ENCODE data around the gene MARCHF11. TPM values are rescaled to one million over a fixed set of nuclear protein-coding genes. Genes with fewer than 3 reads are reported as not detected.

Gene MARCHF11
- total and polyA plus RNA-seq, 8 donors = 0.17 TPM; not detected in 7

DNA sequence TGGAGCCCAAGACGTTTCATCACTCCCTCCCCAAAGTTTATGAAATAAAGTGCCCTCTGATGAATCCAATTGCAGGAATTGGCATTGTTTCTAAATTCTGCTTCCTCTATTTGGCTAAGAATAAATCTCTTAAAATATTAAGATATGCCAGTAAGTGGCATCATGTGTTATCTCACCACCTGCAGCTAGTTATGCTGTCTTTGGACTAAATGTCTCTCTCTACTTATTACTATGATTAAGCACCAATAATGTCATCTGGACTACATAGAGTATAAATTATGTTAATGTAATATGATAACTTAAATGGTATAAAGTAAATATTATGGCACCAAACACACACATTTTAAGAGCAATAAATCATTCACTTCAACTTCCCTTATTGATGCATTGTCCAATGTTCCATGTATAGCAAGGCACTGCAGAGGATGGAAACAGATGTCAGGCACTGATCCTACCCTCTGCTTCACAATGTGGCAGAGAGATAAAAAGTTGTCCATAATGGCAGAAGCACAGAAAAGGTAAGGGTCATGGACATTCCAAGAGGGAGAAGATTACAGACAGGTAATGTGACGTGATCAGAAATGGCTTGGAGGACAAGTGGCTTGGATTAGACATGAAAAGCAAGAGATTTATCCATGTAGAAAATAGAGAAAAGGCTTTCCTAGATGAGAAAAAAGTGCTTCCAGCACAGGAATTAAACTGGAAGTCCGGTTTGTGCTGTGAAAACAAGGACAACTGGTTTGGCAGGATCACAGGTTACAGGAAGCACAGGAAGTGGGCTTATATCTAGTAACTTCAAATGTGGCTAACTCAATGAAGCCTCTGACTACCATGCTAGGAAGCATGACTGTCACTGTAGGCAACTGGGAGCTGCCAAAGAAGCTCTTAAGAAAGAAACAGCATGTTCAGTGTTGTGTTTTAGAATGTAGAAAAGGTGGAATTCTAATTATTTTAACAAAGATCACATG is 26.7 kb downstream of the MARCHF11 start:
- TF ChIP-seq, protein P1, sequence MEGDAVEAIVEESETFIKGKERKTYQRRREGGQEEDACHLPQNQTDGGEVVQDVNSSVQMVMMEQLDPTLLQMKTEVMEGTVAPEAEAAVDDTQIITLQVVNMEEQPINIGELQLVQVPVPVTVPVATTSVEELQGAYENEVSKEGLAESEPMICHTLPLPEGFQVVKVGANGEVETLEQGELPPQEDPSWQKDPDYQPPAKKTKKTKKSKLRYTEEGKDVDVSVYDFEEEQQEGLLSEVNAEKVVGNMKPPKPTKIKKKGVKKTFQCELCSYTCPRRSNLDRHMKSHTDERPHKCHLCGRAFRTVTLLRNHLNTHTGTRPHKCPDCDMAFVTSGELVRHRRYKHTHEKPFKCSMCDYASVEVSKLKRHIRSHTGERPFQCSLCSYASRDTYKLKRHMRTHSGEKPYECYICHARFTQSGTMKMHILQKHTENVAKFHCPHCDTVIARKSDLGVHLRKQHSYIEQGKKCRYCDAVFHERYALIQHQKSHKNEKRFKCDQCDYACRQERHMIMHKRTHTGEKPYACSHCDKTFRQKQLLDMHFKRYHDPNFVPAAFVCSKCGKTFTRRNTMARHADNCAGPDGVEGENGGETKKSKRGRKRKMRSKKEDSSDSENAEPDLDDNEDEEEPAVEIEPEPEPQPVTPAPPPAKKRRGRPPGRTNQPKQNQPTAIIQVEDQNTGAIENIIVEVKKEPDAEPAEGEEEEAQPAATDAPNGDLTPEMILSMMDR (IDR thresholded peaks at IDR 0.05) = no peak
- no peak for DNase-seq
- Histone ChIP-seq H3K9me3 (peaks cover 0 to 5% of the 10 kb centered on the region in 2 donors), H3K27me3 (no peaks in the 10 kb centered on the region), H3K4me3 (no peak overlapping the region), H3K4me1 (no peaks in the 10 kb centered on the region), H3K27ac (no peak overlapping the region), H3K36me3 (no peaks in the 10 kb centered on the region)
- intact Hi-C loops (cut with DNase I) = no loop called here
- ATAC-seq = no peak

DNA sequence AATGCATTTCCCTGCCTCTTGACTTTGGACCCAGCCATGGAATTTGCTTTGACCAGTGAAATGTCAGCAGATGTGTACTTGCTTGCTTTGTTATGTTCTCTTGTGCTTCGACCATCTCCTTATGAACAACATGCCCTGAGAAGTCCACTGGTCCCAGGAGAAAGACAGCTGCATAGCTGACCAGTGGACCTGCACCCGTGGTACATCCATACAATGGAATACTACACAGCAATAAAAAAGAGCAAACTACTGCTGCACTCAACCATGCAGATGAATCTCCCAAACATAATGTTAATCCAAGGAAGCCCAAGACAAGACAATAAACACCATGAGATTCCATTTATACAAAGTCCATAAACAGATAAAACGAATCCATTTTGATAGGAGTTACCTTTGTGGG is 30.0 kb downstream of the MARCHF11 start:
- H3K36me3 ChIP-seq = no peaks in the 10 kb centered on the region
- TF ChIP-seq, protein P1 (IDR thresholded peaks at IDR 0.05) = no peak
- peaks cover 0 to 5% of the 10 kb centered on the region in 2 donors for H3K9me3 ChIP-seq
- no peaks in the 10 kb centered on the region for H3K4me1 ChIP-seq
- no peak overlapping the region for H3K4me3 ChIP-seq
- DNase-seq (no peak), ATAC-seq (no peak)
- H3K27ac ChIP-seq = no peak overlapping the region
- intact Hi-C loops (cut with DNase I) = no loop called here
- no peaks in the 10 kb centered on the region for H3K27me3 ChIP-seq

DNA sequence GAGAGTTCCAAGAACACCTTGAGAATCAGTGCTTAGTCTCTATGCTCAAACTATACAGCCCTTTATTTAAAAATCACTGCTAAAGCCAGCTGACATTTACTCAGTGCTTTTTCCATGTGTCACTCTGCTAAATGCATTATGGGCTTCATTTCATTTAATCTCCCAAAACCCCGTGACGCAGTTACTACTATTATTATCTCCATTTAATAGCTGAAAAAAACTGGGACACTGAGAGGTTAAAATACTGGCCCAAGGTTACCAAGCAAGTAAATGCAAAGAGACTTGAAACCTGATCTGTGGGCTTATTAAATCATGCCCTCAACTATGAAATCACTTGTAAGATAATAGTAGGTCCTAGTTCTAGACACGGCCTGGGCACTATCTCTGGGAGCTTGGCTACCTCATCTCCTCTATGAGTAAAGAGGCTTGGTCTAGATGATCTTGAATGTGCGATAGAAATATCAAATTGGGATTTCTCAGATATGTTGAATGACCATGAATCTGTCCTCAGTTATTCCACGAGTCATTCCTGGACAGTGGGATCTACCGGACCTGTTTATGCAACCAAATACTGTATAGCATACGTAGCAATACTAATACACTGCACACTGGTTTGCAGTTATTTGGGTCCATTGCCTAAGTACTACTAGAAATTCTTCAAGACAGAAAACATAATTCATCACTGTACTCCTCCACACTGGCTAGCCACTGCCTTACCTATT is 32.3 kb downstream of the MARCHF11 start:
- no peaks in the 10 kb centered on the region for H3K27me3 ChIP-seq
- DNase-seq = no peak
- peaks cover 0 to 5% of the 10 kb centered on the region in 2 donors for H3K9me3 ChIP-seq
- H3K4me1 ChIP-seq = no peaks in the 10 kb centered on the region
- TF ChIP-seq, protein P1 (IDR thresholded peaks at IDR 0.05) = no peak
- ATAC-seq = no peak
- no peaks in the 10 kb centered on the region for H3K36me3 ChIP-seq
- intact Hi-C loops (cut with DNase I) = no loop called here
- no peak overlapping the region for H3K4me3 ChIP-seq
- no peak overlapping the region for H3K27ac ChIP-seq

DNA sequence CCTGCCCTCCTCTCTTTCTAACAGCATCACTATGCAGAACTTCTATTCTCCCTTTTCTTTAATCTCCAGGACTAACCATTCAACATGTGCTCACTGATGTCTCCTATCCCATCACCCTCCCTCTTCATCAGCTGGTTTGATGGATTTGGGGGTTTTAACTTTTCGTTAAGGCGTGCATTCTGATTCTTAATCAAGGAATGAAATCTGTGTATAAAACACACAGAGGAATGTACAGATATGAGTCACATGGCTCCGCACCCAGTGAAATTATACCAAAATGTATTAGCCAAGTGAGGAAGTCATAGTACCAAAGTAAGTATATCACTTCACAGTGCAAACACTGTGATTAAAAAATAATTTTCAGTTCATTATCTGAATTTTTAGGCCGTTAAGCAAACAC is 35.2 kb downstream of the MARCHF11 start:
- Histone ChIP-seq H3K9me3 (peaks cover 0 to under 1% of the 10 kb centered on the region in 2 donors), H3K4me3 (no peak overlapping the region), H3K27ac (no peak overlapping the region), H3K4me1 (no peaks in the 10 kb centered on the region), H3K27me3 (no peaks in the 10 kb centered on the region), H3K36me3 (no peaks in the 10 kb centered on the region)
- intact Hi-C loops (cut with DNase I) = no loop called here
- TF ChIP-seq, protein P1 (IDR thresholded peaks at IDR 0.05) = no peak
- ATAC-seq (no peak), DNase-seq (no peak)
